ENCODE measurements around the gene ADORA1.

DNA sequence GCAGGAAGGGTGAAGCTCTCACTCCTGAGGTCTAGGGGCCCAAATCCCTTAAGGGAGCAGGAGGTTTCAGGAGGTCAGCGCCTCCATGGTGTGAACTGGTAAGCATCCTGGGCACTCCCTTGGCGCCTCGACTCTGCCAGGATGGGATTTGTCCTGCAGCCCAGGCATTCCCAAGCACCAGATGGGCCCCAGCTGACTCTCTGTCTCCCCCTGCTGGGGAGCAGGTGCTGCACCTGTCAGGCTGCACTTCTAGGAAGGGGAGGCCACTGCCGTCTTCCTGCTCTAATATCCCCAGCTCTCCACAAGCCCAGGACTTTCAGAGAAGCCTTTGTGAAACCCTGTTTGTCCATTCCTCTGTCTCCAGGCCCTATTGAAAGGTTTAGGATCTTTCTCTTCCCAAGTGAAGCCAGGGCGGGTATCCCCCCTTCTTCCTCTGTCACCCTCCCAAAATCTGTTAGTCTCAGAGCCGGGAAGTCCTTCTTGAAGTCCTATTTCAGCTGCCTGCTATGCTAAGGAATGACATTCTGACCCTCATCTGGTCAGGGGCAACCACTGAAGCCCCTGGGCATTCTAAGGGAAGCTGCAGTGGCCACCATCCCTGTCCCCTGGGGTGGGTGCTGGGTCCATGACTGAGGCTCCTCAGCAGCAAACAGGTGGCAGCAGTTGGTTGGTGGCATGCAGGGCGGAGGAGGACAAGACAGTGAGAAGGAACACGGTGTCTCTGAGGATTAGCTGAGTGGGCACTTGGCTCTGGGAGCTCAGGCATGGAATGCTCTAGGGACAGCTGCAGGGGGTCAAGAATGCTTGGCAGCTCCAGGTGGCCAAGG is 44.9 kb downstream of the ADORA1 start:
- TF ChIP-seq POLR2A (IDR thresholded peaks at IDR 0.05; ENCODE audit: low read depth, low read length) (no peak), POLR2AphosphoS5 (IDR thresholded peaks at IDR 0.05; ENCODE audit: low read depth, low read length) (no peak), TAF1 (IDR thresholded peaks at IDR 0.05; ENCODE audit: low read depth, low read length) (no peak), POU2F2 (IDR thresholded peaks at IDR 0.05; ENCODE audit: low read depth, low read length) (no peak), SPI1 (IDR thresholded peaks at IDR 0.05; ENCODE audit: low read depth, low read length) (no peak)
